ENCODE results near the gene CRB3.

CRB3 gene

DNA sequence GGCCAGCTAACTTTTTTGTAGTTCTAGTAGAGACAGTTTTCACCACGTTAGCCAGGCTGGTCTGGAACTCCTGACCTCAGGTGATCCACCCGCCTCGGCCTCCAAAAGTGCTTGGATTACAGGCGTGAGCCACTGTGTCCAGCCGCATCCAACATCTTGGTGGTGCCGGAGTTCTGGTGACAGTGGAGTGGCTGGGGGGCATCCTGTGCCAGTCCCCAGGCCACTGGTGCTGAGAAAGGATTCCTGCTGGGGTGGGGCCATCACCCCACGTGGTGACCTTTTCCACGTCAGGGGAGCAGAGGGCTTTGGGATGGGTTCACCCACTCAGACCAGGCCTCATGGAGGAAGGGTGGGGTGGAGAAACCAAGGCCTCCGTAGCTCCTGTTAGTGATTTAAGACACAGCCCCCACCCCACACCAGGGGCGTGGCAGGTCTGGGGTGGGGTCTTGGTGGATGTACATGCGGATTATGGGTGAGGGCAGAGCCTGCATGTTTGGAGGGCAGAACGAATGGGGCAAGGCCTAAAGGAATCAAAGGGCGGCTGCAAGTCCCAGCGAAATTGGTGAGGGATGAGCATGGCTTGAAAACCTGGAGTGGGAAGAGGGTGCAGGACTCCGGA is 51.0 kb downstream of the CRB3 start:
- no peak overlapping the region for H3K4me3 ChIP-seq

DNA sequence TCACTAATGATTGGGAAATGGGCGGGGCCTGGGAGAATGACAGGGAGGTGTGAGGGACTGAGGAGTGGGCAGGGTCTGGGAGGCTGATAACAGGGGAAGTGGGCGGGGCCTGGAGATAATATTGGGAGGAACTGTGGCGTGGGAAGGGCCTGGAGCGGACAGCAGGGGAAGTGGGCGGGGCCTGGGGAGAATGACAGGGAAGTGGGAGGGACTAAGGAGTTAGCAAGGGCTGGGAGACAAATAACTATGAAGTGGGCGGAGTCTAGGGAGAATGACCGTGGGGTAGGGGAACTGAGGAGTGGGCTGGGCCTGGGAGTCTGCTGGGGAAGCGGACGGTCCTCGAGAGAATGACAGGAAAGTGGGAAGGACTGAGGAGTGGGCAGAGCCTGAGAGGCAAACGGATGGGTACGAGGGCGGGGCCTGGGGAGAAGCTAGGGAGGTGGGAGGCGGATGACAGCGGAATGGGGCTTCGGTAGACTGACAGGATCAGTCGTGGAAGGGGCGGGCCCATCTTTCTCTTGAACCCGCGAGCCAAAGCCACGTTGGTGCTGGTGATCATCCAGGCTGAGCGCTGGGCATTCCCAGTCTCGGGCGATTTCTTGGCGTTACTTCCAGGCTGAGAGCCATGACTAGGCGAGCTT is 52.1 kb downstream of the CRB3 start:
- Histone ChIP-seq H3K4me1 (peaks cover 21 to 44% (median 39%) of the 10 kb centered on the region in 10 experiments), H3K4me2 (peak overlapping the region; percentile 83 to 100 (median 94)), H3K36me3 (no peaks in the 10 kb centered on the region), H4K20me1 (no peaks in the 10 kb centered on the region), H3K4me3 (peak overlapping the region; percentile 67 to 87 (median 78)), H3K27ac (peak overlapping the region; percentile 42 to 81 (median 79); a peak in 21 of 22 replicates), H3K27me3 (no peaks in the 10 kb centered on the region), H3K9me3 (replicated peaks in 1 of 11) (no peaks in the 10 kb centered on the region), H3K9ac (peak overlapping the region; percentile 72 to 87 (median 78))
- no peak for TF ChIP-seq Cebpa-rat (IDR thresholded peaks at IDR 0.05)

More for the DNA sequence above, 51.0 kb downstream of the CRB3 start:
- Histone ChIP-seq H3K27me3 (no peaks in the 10 kb centered on the region), H3K9me3 (replicated peaks in 1 of 11) (no peaks in the 10 kb centered on the region), H4K20me1 (no peaks in the 10 kb centered on the region), H3K4me2 (no peak overlapping the region), H3K4me1 (peaks cover 21 to 40% (median 32%) of the 10 kb centered on the region in 10 experiments), H3K27ac (no peak overlapping the region), H3K36me3 (no peaks in the 10 kb centered on the region), H3K9ac (no peak overlapping the region)
- no peak for TF ChIP-seq Cebpa-rat (IDR thresholded peaks at IDR 0.05)

Measured in BLaER1 treated with 17β-estradiol and CSF1 and Interleukin-3, amounts not matched to agents 10 nM and 100 nM (cell line).